ENCODE measurements around the gene LGALS14.
"Not testable (repeated sequence)": the region's sequence is repeated elsewhere in the genome, so short reads cannot be mapped to it uniquely, and the experiment has no call there.

LGALS14 gene, protein sequence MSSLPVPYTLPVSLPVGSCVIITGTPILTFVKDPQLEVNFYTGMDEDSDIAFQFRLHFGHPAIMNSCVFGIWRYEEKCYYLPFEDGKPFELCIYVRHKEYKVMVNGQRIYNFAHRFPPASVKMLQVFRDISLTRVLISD

DNA sequence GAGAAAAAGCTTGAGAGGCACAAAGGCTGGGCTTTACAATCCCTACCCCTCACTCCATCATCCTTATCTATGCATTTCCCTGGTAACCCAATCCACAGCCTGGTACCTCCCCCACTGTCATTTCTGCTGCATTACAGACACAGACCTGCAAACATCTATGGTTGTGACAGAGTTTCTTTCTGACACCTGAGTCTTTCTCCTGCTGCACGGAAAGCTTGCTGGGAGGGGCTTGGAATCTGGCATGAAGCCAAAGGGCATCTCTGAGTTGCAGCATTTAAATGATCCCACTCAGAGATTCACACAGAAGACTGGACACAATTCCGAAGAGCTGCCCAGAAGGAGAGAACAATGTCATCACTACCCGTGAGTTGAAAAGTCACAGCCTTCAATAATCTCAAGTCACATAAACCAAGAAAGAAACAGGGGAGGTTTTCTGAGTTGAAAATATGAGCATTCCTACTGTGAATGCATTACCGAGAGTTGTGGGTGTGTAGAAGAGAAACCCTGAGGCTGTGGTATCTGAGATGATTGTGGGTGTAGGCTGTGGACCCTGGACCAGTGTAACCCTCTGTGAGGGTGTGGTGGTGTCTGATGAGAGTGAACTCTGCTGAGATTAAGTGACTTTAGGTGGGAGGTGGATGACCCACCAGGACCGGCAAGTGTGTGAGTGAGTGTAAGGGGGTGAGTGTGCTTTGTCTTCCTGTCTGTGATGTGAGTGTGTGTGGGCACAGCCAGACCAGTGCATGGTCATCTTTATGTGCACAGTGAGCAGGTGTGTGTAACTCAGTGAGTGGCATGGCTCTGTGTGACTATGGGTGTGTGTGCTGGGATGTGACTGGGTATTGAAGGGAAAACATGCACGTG lies at the start of gene LGALS14:
TSS of gene LGALS14 (plus strand) at position 301 of the 864 bp plus-strand sequence. CDS start at position 349, 48 bp downstream.
- no peak for DNase-seq
- in situ Hi-C loops (cut with MboI; ENCODE audit: low pct_unique_long_range_greater_than_20kb, low sequenced_read_pairs): no loop called here

DNA sequence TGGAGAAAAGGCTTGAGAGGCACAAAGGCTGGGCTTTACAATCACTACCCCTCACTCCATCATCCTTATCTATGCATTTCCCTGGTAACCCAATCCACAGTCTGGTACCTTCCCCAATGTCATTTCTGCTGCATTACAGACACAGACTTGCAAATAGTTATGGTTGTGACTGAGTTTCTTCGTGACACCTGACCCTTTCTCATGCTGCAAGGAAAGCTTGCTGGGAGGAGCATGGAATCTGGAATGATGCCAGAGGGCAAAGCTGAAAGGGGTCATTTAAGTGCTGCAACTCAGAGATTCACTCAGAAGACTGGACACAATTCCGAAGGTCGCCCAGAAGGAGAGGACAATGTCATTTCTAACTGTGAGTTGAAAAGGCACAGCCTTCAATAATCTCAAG lies 48.7 kb upstream of the LGALS14 start, which contains the start of gene LGALS16:
TSS of gene LGALS16 (plus strand) at position 301 of the 400 bp plus-strand sequence. CDS start at position 350, 49 bp downstream.
- DNase-seq: no peak
- in situ Hi-C loops (cut with MboI; ENCODE audit: low pct_unique_long_range_greater_than_20kb, low sequenced_read_pairs): loop anchor here (25.0 kb wide), 1 partner anchor 93 kb away; no protein-coding TSS in a partner anchor

DNA sequence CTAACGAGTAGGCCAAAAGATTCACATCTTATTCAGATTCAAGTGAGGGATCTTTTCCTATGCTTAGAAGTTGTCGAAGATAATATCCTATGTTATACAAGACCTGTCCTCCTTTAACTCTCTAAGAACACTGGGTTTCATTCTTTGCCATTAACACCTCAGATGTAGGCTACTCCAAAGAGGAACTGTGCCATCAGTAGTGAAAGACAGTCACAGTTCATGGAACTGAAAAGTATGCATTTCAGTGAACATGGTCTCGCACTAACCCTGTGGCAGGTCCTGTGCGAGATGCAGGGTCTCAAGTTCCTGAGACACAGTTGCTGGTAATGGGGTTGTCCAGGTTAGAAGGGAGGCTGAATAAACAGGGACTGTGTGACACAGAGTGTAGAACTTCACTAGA lies 44.5 kb upstream of the LGALS14 start:
- no peak for DNase-seq
- in situ Hi-C loops (cut with MboI; ENCODE audit: low pct_unique_long_range_greater_than_20kb, low sequenced_read_pairs): loop anchor here (25.0 kb wide), 1 partner anchor 97 kb away; no protein-coding TSS in a partner anchor

DNA sequence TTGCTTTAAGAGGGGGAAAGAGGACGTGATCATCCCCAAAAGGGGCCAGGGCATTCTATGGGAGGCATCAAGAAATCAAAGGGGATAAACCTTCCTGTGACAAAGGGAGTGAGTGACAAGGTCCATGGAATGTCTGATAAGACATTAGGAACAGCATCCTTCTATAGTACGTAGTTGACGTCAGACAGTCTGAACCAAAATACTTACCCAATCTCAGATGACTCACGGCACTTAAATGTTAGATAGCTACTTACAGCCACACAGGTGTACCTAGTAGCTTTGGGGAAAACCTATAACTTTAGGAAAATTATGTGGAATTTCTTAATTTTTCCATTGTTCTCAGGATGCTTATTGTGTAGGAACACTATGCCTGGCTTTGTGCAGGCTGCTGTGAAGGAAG lies 43.6 kb upstream of the LGALS14 start:
- in situ Hi-C loops (cut with MboI; ENCODE audit: low pct_unique_long_range_greater_than_20kb, low sequenced_read_pairs): loop anchor here (25.0 kb wide), 1 partner anchor 98 kb away; no protein-coding TSS in a partner anchor
- DNase-seq: no peak

DNA sequence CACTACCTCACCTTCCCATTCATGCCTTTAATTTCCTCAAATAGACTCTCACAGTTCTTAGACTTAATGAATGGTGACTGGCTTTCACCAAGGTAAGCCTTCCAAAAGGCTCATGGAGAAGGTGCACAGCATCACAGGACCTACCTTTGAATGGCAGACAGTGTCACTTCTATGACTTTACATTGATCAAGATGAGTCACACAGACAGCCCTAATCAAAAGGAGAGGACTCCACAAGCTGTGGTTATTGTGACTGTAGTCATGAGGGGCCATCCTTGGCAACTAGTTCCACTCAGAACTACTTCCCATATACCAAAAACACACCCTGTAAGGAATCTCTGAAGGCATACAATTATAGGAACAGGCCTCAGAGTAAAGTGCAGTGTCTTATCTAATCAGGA lies 42.7 kb upstream of the LGALS14 start:
- DNase-seq: no peak
- in situ Hi-C loops (cut with MboI; ENCODE audit: low pct_unique_long_range_greater_than_20kb, low sequenced_read_pairs): loop anchor here (25.0 kb wide), 1 partner anchor 99 kb away; no protein-coding TSS in a partner anchor

DNA sequence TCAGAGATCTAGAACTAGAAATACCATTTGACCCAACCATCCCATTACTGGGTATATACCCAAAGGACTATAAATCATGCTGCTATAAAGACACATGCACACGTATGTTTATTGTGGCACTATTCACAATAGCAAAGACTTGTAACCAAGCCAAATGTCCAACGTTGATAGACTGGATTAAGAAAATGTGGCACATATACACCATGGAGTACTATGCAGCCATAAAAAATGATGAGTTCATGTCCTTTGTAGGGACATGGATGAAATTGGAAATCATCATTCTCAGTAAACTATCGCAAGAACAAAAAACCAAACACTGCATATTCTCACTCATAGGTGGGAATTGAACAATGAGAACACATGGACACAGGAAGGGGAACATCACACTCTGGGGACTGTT lies 34.4 kb upstream of the LGALS14 start:
- in situ Hi-C loops (cut with MboI; ENCODE audit: low pct_unique_long_range_greater_than_20kb, low sequenced_read_pairs): loop anchor here (25.0 kb wide), 1 partner anchor 108 kb away; no protein-coding TSS in a partner anchor
- DNase-seq: not testable (repeated sequence)

DNA sequence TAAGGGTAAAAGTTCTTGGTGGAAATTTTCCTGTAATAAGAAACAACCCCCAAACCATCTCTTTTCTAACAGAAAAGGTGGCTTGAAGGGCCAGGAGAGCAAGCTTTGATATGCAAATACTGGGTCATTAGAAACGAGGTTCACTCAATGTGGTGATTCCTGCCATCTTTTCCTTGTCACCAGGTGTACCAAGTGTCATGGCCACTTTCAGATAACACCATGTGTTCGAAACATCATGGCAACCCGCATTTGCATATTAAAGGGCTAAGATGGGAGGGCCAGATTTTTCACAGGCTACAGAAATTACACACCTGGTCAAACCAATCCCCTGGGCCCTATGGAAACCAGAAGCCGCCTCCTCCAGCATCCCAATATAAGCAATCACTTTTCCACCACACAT lies 33.3 kb upstream of the LGALS14 start:
- in situ Hi-C loops (cut with MboI; ENCODE audit: low pct_unique_long_range_greater_than_20kb, low sequenced_read_pairs): loop anchor here (25.0 kb wide), 1 partner anchor 109 kb away; no protein-coding TSS in a partner anchor

DNA sequence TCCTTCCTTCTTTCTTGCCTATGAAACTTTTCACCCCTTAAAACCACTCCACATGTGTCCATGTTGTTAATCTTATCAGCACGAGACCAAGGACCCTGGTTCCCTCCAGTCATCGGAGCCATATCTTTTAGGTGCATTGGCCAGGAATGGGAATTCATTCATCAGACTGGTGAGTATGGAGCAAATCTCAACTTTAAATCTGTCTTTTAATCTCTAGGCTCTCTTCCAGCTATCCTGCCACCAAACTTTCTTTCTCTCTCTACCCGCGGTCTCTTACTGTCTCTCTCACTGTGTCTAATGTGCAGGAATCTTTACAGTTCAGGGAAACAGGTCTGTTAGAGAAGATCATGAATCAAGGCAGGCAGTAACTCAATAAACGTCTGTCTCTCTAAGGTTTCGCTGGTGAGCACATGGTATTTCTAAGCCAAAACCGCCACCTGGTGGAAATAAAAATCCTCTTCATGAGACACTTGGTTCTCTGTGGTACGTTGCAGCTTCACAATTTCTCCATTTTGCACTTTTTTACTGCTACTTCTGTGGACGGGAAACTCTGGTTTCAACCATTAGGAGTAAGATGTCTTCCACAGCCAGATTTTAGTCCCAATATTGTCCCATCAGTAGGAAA lies 32.4 kb upstream of the LGALS14 start:
- peak; percentile 79 for DNase-seq
- in situ Hi-C loops (cut with MboI; ENCODE audit: low pct_unique_long_range_greater_than_20kb, low sequenced_read_pairs): loop anchor here (25.0 kb wide), 1 partner anchor 110 kb away; no protein-coding TSS in a partner anchor

More for the DNA sequence above, 33.3 kb upstream of the LGALS14 start:
- DNase-seq: no peak

DNA sequence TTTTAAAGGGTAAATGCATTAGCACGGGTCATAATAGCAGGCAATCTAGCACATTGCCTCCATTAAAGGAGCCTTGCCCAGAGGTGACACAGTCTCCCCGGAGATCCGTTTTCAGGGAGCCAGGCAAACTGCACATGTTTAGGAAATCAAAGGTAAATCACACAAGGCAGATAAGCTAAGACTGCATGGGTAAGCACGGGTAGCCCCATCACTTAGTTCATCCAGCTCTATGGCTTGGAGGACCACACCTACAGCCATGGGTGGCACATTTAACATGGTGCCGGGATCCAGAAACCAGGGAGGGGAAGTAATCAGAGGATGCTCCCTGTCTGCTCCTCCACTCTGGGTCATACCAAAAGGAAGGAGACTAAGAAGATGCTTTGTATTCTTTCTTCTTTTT lies 31.8 kb upstream of the LGALS14 start:
- in situ Hi-C loops (cut with MboI; ENCODE audit: low pct_unique_long_range_greater_than_20kb, low sequenced_read_pairs): loop anchor here (25.0 kb wide), 1 partner anchor 110 kb away; no protein-coding TSS in a partner anchor
- no peak for DNase-seq

DNA sequence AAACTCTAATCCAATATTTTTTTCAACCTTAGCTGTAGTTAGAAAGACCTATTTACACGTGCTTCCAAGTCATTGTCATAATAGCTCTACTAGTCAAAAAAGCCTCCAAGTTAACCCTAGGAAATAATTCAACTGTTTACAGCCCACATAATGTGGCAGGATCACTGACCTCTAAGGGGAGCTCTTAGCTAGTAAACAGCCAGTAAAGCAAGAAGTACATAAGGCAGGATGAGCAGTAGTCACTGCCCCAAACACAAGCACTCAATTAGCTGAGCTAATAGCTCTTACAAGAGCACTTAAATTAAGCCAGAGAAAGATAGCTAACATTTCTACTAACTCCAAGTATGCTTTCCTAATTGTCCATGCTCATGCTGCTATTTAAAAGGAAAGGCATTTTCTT lies 30.4 kb upstream of the LGALS14 start:
- in situ Hi-C loops (cut with MboI; ENCODE audit: low pct_unique_long_range_greater_than_20kb, low sequenced_read_pairs): loop anchor here (25.0 kb wide), 1 partner anchor 112 kb away; no protein-coding TSS in a partner anchor
- DNase-seq: not testable (repeated sequence)

DNA sequence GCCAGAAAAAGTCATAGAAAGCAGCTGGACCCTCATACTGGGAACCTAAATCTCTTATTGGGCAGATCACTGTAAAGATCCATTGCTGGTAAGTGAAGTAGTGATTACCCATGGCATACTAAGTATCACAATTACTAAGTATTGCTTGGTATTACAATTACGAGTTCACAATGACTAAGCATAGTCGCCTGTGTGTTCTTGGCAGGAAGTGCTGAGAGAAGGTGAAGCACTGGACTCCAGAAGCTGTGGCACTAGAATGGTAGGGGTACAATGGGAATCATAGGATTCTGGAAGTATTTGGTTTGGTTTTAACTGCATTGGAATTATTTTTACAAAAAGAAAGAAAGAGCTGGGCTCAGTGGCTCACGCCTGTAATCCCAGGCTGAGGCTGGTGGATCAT lies 28.3 kb upstream of the LGALS14 start:
- DNase-seq: no peak
- in situ Hi-C loops (cut with MboI; ENCODE audit: low pct_unique_long_range_greater_than_20kb, low sequenced_read_pairs): no loop called here

DNA sequence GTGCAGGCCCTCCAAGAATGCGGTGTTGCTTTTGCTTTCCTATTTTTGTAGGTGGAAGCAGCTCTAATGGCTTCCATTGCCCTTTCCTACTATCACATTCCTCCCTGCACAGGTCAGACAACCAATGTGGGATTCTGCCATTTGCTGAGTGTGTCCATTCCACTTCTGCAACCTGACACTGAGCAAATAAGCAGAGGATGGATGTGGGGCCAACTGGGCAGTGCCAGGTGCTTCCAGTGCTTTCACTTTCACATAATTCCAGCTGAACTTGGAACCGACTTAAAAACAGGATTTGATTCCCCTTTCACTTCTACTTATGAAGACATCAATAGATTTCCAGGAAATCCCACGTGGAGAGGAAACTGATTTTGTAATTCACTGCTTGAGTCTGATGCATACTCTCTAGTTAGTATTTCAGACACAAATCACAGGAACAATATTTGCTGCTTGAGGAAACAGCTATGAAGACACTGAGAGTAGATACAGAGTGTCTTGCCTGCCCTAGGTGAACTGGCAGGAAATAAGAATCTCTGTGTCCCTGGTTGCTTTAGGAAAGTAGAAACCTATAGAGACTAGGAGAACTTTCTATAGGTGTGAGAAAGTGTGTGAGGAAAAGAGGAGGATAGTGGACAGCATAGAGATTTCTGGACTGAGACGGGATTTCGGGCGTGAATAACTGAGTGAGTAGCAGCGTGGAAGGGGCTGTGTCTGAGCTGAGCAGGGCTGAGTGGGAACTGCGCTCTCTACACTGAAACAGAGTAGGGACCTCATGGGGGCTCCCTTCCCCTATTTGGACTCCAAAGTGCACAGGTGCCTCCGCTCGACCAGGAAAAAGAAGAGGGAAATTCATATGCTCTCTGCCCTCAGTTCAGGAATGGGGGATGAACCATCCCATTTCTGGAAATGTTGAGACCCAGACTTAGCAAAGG lies 26.1 kb upstream of the LGALS14 start:
- in situ Hi-C loops (cut with MboI; ENCODE audit: low pct_unique_long_range_greater_than_20kb, low sequenced_read_pairs): no loop called here
- DNase-seq: no peak

DNA sequence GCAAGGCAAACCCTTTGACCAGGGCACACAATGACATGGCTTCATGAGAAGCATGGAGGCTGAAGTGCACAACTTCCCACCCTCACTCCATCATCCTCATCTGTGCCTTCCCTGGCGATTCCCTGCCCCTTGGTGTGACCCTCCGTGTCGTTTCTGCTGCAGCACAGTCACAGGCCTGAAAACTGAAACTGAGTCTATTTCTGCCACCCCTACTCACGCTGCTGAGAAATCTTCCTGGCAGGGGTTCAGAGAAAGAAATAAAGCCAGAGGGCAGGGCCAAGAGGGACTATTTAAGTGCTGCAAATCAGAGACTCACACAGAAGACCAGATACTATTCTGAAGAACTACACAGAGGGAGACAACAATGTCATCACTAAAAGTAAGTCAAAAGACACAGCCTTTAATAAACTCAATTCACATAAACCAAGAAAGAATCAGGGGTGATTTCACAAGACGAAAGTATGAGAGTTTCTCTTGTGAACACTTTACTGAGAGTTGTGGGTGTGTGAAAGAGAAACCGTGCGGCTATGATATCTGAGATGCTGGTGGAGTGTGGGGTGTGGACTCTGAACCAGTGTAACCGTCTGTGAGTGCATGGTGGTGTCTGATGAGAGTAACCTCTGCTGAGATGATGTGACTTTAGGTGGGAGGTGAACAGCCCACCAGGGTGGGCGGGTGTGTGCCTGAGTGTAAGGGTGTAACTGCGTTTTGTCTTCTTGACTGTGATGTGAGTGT lies 25.1 kb upstream of the LGALS14 start:
- in situ Hi-C loops (cut with MboI; ENCODE audit: low pct_unique_long_range_greater_than_20kb, low sequenced_read_pairs): no loop called here
- no peak for DNase-seq

DNA sequence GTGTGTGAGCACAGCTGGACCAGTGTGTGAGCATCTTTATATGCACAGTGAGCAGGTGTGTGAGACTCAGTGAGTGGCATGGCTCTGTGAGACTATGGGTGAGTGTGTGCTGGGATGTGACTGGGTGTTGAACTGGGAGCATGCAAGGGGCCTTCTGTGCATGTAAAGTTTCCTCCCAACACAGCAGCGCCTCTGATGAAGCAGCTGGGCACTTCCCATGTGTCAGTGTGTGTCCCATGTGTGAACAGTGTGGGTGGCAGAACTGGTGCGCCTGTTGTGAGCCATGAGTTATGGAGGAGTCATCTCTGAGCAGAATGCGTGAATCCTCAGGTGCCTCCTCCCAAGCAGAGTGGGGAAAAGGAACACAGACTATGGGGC lies 24.5 kb upstream of the LGALS14 start:
- no peak for DNase-seq
- in situ Hi-C loops (cut with MboI; ENCODE audit: low pct_unique_long_range_greater_than_20kb, low sequenced_read_pairs): no loop called here

DNA sequence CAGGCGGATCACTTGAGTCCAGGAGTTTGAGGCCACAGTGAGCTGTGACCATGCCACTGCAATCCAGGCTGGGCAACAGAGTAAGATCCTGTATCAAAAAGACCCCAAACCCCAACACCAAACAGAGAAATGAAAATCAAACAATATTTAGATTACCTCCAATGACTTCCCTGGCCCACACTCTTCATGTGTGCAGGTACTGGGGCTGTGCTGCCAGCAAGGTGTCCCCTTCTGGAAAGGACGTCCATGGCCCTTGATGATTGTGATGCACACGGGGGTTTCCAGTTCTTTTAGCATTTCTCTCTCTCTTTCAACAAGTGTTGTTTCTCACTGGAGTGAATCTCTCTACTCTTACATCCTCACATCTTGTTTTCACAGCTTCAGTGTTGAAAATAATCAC lies 23.7 kb upstream of the LGALS14 start:
- no peak for DNase-seq
- in situ Hi-C loops (cut with MboI; ENCODE audit: low pct_unique_long_range_greater_than_20kb, low sequenced_read_pairs): no loop called here

DNA sequence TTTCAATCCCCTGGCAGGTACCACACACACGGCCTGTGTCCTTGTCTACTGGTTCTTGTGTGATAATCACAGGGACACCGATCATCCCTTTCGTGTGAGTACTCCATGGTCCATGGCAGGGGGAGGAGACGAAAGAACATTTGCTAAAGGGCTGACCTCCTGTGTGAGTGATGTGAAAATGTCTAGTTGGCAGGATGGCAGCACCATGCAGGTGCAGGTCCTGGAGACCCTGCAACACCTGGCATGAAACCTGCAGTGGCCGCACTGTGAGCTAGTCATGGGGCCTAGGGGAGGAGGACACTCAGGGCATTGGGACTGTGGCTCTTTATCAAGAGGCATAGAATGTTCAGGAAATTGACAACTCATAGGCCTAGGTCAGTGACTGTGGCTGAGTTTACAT lies 22.9 kb upstream of the LGALS14 start:
- DNase-seq: no peak
- in situ Hi-C loops (cut with MboI; ENCODE audit: low pct_unique_long_range_greater_than_20kb, low sequenced_read_pairs): no loop called here

DNA sequence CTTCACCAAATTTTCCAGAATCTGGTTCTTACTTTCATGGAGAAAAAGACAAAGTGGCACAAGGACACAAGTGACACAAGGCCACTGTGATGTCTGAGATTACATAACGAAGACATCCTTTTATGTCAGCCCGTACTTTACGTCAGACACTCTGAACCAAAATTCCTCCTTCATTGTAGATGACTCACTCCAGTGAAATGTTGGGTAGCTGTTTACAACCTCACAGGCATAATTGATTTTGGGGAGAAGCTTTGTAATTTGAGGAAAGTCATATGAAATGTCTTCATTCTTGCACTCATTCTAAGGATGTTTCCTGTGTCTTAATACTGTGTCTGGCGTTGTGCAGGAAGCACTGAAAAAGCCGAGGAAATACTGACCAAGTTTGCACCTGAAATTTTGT lies 20.0 kb upstream of the LGALS14 start:
- no peak for DNase-seq
- in situ Hi-C loops (cut with MboI; ENCODE audit: low pct_unique_long_range_greater_than_20kb, low sequenced_read_pairs): no loop called here

DNA sequence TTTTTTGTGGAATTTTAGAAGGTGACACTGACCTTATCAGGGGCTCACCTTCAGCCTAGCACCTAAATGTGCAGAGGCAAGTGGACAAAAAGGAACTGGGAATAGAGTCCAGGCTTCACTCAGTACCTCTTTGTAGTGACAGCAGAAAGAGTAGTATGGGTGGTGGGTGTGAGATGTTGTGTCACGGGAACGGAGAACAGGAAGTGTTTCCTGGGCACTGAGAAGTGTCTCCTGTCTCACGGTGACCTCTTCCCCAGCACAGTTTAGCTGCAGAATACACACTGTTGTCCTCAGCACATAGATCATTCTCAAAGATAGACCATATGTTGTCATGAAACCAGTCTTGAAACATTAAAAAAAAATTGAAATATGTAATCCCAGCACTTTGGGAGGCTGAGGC lies 17.5 kb upstream of the LGALS14 start:
- in situ Hi-C loops (cut with MboI; ENCODE audit: low pct_unique_long_range_greater_than_20kb, low sequenced_read_pairs): no loop called here
- no peak for DNase-seq

Measured in KBM-7 (cell line).